Measurements from ENCODE around the gene DCP2.

The DCP2 gene

DNA sequence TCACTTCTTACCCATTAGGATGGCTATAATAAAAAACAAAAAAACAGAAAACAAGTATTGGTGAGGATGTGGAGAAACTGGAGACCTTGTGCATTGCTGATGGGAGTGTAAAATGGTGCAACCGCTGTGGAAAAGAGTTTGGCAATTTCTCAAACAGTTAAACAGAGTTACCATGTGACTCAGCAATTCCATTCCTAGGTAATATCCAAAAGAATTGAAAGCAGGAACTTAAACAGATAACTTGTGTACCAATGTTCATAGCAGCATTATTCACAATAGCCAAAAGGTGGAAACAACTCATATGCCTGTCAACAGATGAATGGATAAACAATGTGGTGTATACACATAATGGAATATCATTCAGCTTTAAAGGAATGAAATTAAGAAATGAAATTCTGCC is 28.9 kb downstream of the DCP2 start:
- Histone ChIP-seq H3K36me3 (ENCODE audit: control insufficient read depth, low read length) (peaks cover 84% of the 10 kb centered on the region), H3K79me2 (ENCODE audit: control insufficient read depth, low read length) (no peaks in the 10 kb centered on the region; the same call in 1 of the 2 replicates), H3K27me3 (ENCODE audit: control insufficient read depth, low read length) (no peaks in the 10 kb centered on the region), H4K20me1 (ENCODE audit: control insufficient read depth, insufficient read depth, low read depth, low read length) (no peaks in the 10 kb centered on the region), H3K4me1 (ENCODE audit: control insufficient read depth, low read length) (no peaks in the 10 kb centered on the region), H3F3A (ENCODE audit: control insufficient read depth, insufficient read depth) (peaks cover 8% of the 10 kb centered on the region; the same call in 1 of the 2 replicates), H3K9me3 (ENCODE audit: control insufficient read depth, insufficient read depth, low read length) (no peaks in the 10 kb centered on the region), H3K9me2 (replicated peaks; ENCODE audit: control insufficient read depth, low read length) (no peaks in the 10 kb centered on the region), H3K27ac (ENCODE audit: low read depth, low read length) (no peak overlapping the region), H3K4me3 (ENCODE audit: low read length) (no peak overlapping the region), H3K4me2 (ENCODE audit: low read length) (no peak overlapping the region)
- no peak for TF ChIP-seq EZH2phosphoT487 (IDR thresholded peaks at IDR 0.05; ENCODE audit: borderline replicate concordance, low read length)
- TF ChIP-seq CTCF (IDR thresholded peaks at IDR 0.05; ENCODE audit: low read depth, low read length, poor library complexity, severe bottlenecking), result no peak

DNA sequence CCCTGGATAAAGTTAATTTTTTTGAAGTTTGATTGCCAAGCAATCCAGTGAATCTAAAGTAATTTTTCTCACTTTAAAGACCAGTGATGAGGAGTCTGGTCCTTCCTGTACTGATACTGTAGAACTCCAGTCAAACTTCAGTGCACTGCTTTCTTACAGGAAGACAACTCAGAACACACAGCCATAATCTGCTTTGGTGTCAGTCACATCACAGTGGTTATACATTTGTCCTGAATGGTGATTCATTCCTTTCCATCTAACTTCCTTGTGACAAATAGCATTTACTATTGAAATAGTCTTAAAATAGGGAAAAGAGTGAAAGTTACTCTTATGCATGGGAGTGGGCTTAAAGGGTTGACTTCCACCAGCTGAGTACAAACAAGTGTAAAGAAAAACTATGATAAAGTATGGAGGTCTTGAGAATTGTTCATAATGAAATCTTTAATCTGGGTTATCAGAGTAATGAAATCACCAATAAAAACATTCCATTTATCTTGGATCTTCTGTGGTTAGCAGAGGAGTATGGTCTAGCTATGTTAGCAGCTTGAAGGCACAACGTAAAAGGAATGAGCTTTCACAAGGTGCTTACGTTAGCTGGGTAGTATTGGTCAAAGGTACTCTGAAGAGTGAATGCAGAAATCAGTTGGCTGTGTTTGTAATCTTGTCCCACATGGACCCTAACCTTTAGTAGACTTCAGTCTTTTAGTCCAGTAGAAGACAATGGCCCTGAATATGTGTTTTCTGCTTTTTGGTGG is 41.5 kb downstream of the DCP2 start:
- Histone ChIP-seq H3K4me2 (ENCODE audit: low read length) (no peak overlapping the region), H3K9me3 (ENCODE audit: control insufficient read depth, insufficient read depth, low read length) (no peaks in the 10 kb centered on the region), H3K4me3 (ENCODE audit: low read length) (no peak overlapping the region), H3K4me1 (ENCODE audit: control insufficient read depth, low read length) (peaks cover 36% of the 10 kb centered on the region), H3K27me3 (ENCODE audit: control insufficient read depth, low read length) (no peaks in the 10 kb centered on the region), H3K27ac (ENCODE audit: low read depth, low read length) (no peak overlapping the region), H3K36me3 (ENCODE audit: control insufficient read depth, low read length) (peaks cover 77% of the 10 kb centered on the region), H3F3A (ENCODE audit: control insufficient read depth, insufficient read depth) (peaks cover 6% of the 10 kb centered on the region), H3K9me2 (replicated peaks; ENCODE audit: control insufficient read depth, low read length) (no peaks in the 10 kb centered on the region), H3K79me2 (ENCODE audit: control insufficient read depth, low read length) (no peaks in the 10 kb centered on the region; the same call in 1 of the 2 replicates), H4K20me1 (ENCODE audit: control insufficient read depth, insufficient read depth, low read depth, low read length) (peaks cover 3% of the 10 kb centered on the region; the same call in 1 of the 2 replicates)
- no peak for TF ChIP-seq EZH2phosphoT487 (IDR thresholded peaks at IDR 0.05; ENCODE audit: borderline replicate concordance, low read length)
- TF ChIP-seq CTCF (IDR thresholded peaks at IDR 0.05; ENCODE audit: low read depth, low read length, poor library complexity, severe bottlenecking), result no peak

GRCh38 chr5:113020461-113021273 is 44.1 kb downstream of the DCP2 start:
- peaks cover 60% of the 10 kb centered on the region for H3K36me3 ChIP-seq (ENCODE audit: control insufficient read depth, low read length)
- TF ChIP-seq EZH2phosphoT487 (IDR thresholded peaks at IDR 0.05; ENCODE audit: borderline replicate concordance, low read length) (no peak), CTCF (IDR thresholded peaks at IDR 0.05; ENCODE audit: low read depth, low read length, poor library complexity, severe bottlenecking) (no peak)
- peaks cover 6% of the 10 kb centered on the region for H3F3A ChIP-seq (ENCODE audit: control insufficient read depth, insufficient read depth)
- peak overlapping the region; percentile 75; the same call in 1 of the 2 replicates for H3K4me2 ChIP-seq (ENCODE audit: low read length)
- H3K9me3 ChIP-seq (ENCODE audit: control insufficient read depth, insufficient read depth, low read length), result no peaks in the 10 kb centered on the region
- no peak overlapping the region for H3K27ac ChIP-seq (ENCODE audit: low read depth, low read length)
- H3K79me2 ChIP-seq (ENCODE audit: control insufficient read depth, low read length), result no peaks in the 10 kb centered on the region; the same call in 1 of the 2 replicates
- peaks cover 3% of the 10 kb centered on the region; the same call in 1 of the 2 replicates for H4K20me1 ChIP-seq (ENCODE audit: control insufficient read depth, insufficient read depth, low read depth, low read length)
- H3K27me3 ChIP-seq (ENCODE audit: control insufficient read depth, low read length), result no peaks in the 10 kb centered on the region
- H3K4me1 ChIP-seq (ENCODE audit: control insufficient read depth, low read length), result peaks cover 40% of the 10 kb centered on the region
- H3K9me2 ChIP-seq (replicated peaks; ENCODE audit: control insufficient read depth, low read length), result no peaks in the 10 kb centered on the region
- H3K4me3 ChIP-seq (ENCODE audit: low read length), result no peak overlapping the region
